HCT116 (cell line): Measurements from ENCODE around the gene KCNE4. TPM values are rescaled to one million over a fixed set of nuclear protein-coding genes. Genes with fewer than 3 reads are reported as not detected.

ENCODE experiments used
- ATAC-seq: fragments of 200-7000 bp; cut with Tn5 transposase; 2 replicates; pipeline ENCODE4 v1.9.1; 2020; ENCODE audit warnings: mild to moderate bottlenecking, moderate library complexity
- BruUV-seq: library from RNA; stranded (reverse); fragments of 400-500 nt; replicated peaks from 2 replicates; lab custom pipeline; 2021; lab: Mats Ljungman, UMichigan
- CTCF ChIA-PET: fragments of 300-600 bp; sonication (Branson Sonifier 250); formaldehyde crosslinking; loops from one replicate; lab custom pipeline; 2021; ENCODE audit warnings: antibody characterized with exemption; lab: Charles Lee
- POLR2A ChIA-PET: fragments of 300-600, 350-600 bp; sonication (Branson Sonifier 250); formaldehyde crosslinking; loops from one replicate; lab custom pipeline; 2021; ENCODE audit warnings: antibody characterized with exemption; lab: Charles Lee
- RAD21 ChIA-PET, 2 experiments: fragments of 300-600 bp; sonication (Branson Sonifier 250); formaldehyde crosslinking; loops; one replicate each; lab custom pipeline; 2023; ENCODE audit warnings: low total read pairs in 2 of 2; ENCODE audit not compliant: uncharacterized antibody in 2 of 2, unreplicated experiment in 2 of 2, low non-redundant PET in 1 of 2; lab: Charles Lee
- DNase-seq: peaks from one replicate; pipeline ENCODE4 v3.0.0-alpha.2; 2010; ENCODE audit warnings: low read depth, low spot score
- H2AFZ ChIP-seq: fragments of 200-600 bp; shearing (Covaris generic), sonication (generic); 2 replicates; pipeline ENCODE4 v1.6.1; 2017; ENCODE audit warnings: low read depth, mixed run types, mixed read lengths, antibody characterized with exemption, low read length; ENCODE audit not compliant: poor library complexity, severe bottlenecking
- H3K27ac ChIP-seq: 2 replicates; pipeline ENCODE4 v1.5.1; 2012; ENCODE audit warnings: low read depth, low read length
- H3K27me3 ChIP-seq: fragments of 200-600 bp; sonication (generic); 2 replicates; pipeline ENCODE4 v1.6.1; 2016; ENCODE audit warnings: mixed run types, low read length, mixed read lengths; ENCODE audit not compliant: insufficient read depth
- H3K36me3 ChIP-seq, 2 experiments: fragments of 200-500 bp in 1 of 2; fragments of 200-600 bp in 1 of 2; sonication (Bioruptor generic) in 1 of 2; sonication (generic) in 1 of 2; 2 replicates each; pipeline versions ENCODE4 v1.5.1 to v1.6.1; 2014 to 2016; ENCODE audit warnings: low read length in 2 of 2, inconsistent platforms in 1 of 2, mixed read lengths in 1 of 2, mixed run types in 1 of 2; ENCODE audit not compliant: insufficient read depth in 2 of 2, control insufficient read depth in 1 of 2
- H3K4me1 ChIP-seq, 2 experiments: fragments of 200-600 bp in 1 of 2; sonication (generic) in 1 of 2; 2 replicates each; pipeline versions ENCODE4 v1.5.1 to v1.6.1; 2012 to 2017; ENCODE audit warnings: low read length in 2 of 2, inconsistent platforms in 1 of 2, mild to moderate bottlenecking in 1 of 2, mixed read lengths in 1 of 2, mixed run types in 1 of 2, moderate library complexity in 1 of 2; ENCODE audit not compliant: insufficient read depth in 2 of 2, control insufficient read depth in 1 of 2
- H3K4me2 ChIP-seq: fragments of 200-600 bp; sonication (generic); 2 replicates; pipeline ENCODE4 v1.6.1; 2017; ENCODE audit warnings: mixed run types, low read length, mixed read lengths
- H3K4me3 ChIP-seq, 2 experiments: fragments of 200-600 bp in 1 of 2; sonication (generic) in 1 of 2; replicated peaks in 1 of 2; 2 replicates each; pipeline ENCODE4 v1.5.1; 2011 to 2016; ENCODE audit warnings: low read length in 2 of 2, control low read depth in 1 of 2, low read depth in 1 of 2, mild to moderate bottlenecking in 1 of 2, mixed read lengths in 1 of 2, mixed run types in 1 of 2
- H3K79me2 ChIP-seq: fragments of 200-600 bp; sonication (generic); 2 replicates; pipeline ENCODE4 v1.6.1; 2017; ENCODE audit warnings: mild to moderate bottlenecking, mixed run types, low read length, moderate library complexity, mixed read lengths; ENCODE audit not compliant: insufficient read depth
- H3K9ac ChIP-seq: fragments of 200-600 bp; sonication (generic); 2 replicates; pipeline ENCODE4 v1.6.1; 2016; ENCODE audit warnings: low read length, mixed read lengths
- H3K9me2 ChIP-seq: fragments of 200-600 bp; sonication (generic), shearing (Covaris generic); 2 replicates; pipeline ENCODE4 v1.6.1; 2017; ENCODE audit warnings: mixed run types, mild to moderate bottlenecking, moderate library complexity; ENCODE audit not compliant: insufficient read depth
- H3K9me3 ChIP-seq, 2 experiments: fragments of 200-500 bp in 1 of 2; fragments of 200-600 bp in 1 of 2; sonication (Bioruptor generic) in 1 of 2; sonication (generic) in 1 of 2; 2 replicates each; pipeline ENCODE4 v1.6.1; 2014 to 2017; ENCODE audit warnings: low read length in 2 of 2, mixed read lengths in 2 of 2, inconsistent platforms in 1 of 2, low read depth in 1 of 2, mild to moderate bottlenecking in 1 of 2, mixed run types in 1 of 2, moderate library complexity in 1 of 2; ENCODE audit not compliant: control insufficient read depth in 1 of 2, insufficient read depth in 1 of 2
- H4K20me1 ChIP-seq: fragments of 200-600 bp; sonication (generic), shearing (Covaris generic); 2 replicates; pipeline ENCODE4 v1.6.1; 2017; ENCODE audit warnings: mixed run types, mild to moderate bottlenecking, moderate library complexity; ENCODE audit not compliant: insufficient read depth
- ATF3 ChIP-seq: IDR thresholded peaks from 2 replicates; pipeline ENCODE4 v1.6.1; 2012
- CEBPB ChIP-seq: IDR thresholded peaks from 2 replicates; pipeline ENCODE4 v1.6.1; 2012; ENCODE audit warnings: low read depth
- EGR1 ChIP-seq: IDR thresholded peaks from 2 replicates; pipeline ENCODE4 v1.6.1; 2012; ENCODE audit warnings: low read depth
- ELF1 ChIP-seq: IDR thresholded peaks from 2 replicates; pipeline ENCODE4 v1.6.1; 2012; ENCODE audit warnings: low read depth, borderline replicate concordance
- EZH2 ChIP-seq: fragments of 200-600 bp; sonication (generic); IDR thresholded peaks from 2 replicates; pipeline ENCODE4 v1.6.1; 2017; ENCODE audit warnings: antibody characterized with exemption, mixed run types
- JUND ChIP-seq: IDR thresholded peaks from 2 replicates; pipeline ENCODE4 v1.6.1; 2012
- POLR2AphosphoS5 ChIP-seq: IDR thresholded peaks from 2 replicates; pipeline ENCODE4 v1.6.1; 2011; ENCODE audit warnings: mild to moderate bottlenecking, low read depth, low read length, moderate library complexity
- RAD21 ChIP-seq: IDR thresholded peaks from 2 replicates; pipeline ENCODE4 v1.6.1; 2012; ENCODE audit warnings: low read depth, mild to moderate bottlenecking
- SP1 ChIP-seq: IDR thresholded peaks from 2 replicates; pipeline ENCODE4 v1.6.1; 2012; ENCODE audit warnings: low read depth
- SRF ChIP-seq: IDR thresholded peaks from 2 replicates; pipeline ENCODE4 v1.6.1; 2012; ENCODE audit warnings: low read depth
- ZFX ChIP-seq: fragments of 450-650 bp; IDR thresholded peaks from 2 replicates; pipeline ENCODE4 v1.6.1; 2017
- intact Hi-C: fragments of 100-400 bp; cut with micrococcal nuclease; formaldehyde crosslinking; loops from 2 replicates; pipeline ENCODE4 v1.10.0; 2022
- total RNA-seq: library from RNA; stranded (reverse); gene quantifications from one replicate; pipeline ENCODE4 v1.2.1, GENCODE V29; 2021; ENCODE audit not compliant: unreplicated experiment
- TF ChIP-seq, protein P1 (sequence below): IDR thresholded peaks from 2 replicates; pipeline ENCODE4 v1.6.1; 2012

KCNE4 gene
- total RNA-seq, 1 experiment from 2014 or later = not detected

GRCh38 chr2:223012291-223012690, 39.7 kb upstream of the KCNE4 start:
- intact Hi-C loops = no loop called here
- Histone ChIP-seq H3K9me2 (no peaks in the 10 kb centered on the region), H3K4me3 (no peak overlapping the region), H3K79me2 (no peaks in the 10 kb centered on the region), H4K20me1 (no peaks in the 10 kb centered on the region), H3K4me1 (no peaks in the 10 kb centered on the region), H3K4me2 (no peak overlapping the region), H3K36me3 (no peaks in the 10 kb centered on the region), H3K9me3 (no peaks in the 10 kb centered on the region), H2AFZ (no peak overlapping the region), H3K9ac (no peak overlapping the region), H3K27me3 (no peaks in the 10 kb centered on the region), H3K27ac (no peak overlapping the region)
- BruUV-seq = no TSS peak
- ChIA-PET POLR2A (no interaction called here), RAD21 (no interaction called here), CTCF (no interaction called here)
- TF ChIP-seq SRF (no peak), ZFX (no peak), JUND (no peak), ATF3 (no peak), ELF1 (no peak), SP1 (no peak), CEBPB (no peak), POLR2AphosphoS5 (no peak)
- TF ChIP-seq, protein P1, sequence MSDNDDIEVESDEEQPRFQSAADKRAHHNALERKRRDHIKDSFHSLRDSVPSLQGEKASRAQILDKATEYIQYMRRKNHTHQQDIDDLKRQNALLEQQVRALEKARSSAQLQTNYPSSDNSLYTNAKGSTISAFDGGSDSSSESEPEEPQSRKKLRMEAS = no peak
- DNase-seq (no peak), ATAC-seq (no peak)

DNA sequence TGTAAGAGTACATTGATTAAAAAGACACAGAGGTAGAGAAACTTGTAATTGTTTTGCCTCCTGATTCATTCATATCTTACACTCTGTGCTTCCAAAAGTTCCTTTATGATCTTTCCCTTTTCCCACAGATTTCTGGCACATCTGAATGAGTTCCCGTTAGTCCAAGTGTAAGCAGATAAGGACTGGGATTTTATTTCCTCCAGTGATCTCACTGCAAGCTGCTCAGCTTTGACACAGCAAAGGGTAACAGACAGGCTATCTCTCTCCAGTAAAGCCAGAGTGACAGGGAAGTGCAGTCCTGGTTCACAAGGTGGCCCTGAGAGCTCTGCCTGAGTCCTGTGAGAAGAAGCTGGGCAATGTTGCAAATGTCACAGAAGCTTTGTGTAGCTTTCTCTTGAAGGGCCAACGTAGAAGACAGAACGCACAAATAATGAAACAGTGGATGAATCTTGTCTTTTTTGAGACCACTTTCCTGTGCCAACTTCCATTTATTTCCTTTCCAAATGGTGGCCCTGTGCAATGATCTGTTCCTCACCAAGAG, 32.5 kb upstream of the KCNE4 start:
- Histone ChIP-seq H3K4me2 (no peak overlapping the region), H3K4me1 (no peaks in the 10 kb centered on the region), H3K79me2 (no peaks in the 10 kb centered on the region), H3K9me2 (no peaks in the 10 kb centered on the region), H3K9ac (no peak overlapping the region), H3K36me3 (no peaks in the 10 kb centered on the region), H3K27me3 (no peaks in the 10 kb centered on the region), H4K20me1 (no peaks in the 10 kb centered on the region), H3K4me3 (no peak overlapping the region), H3K9me3 (no peaks in the 10 kb centered on the region), H3K27ac (no peak overlapping the region), H2AFZ (no peak overlapping the region)
- ATAC-seq = no peak
- CTCF ChIA-PET = no interaction called here
- POLR2A ChIA-PET = no interaction called here
- intact Hi-C loops = no loop called here
- RAD21 ChIA-PET = no interaction called here
- no peak for DNase-seq
- no TSS peak for BruUV-seq
- TF ChIP-seq RAD21 = no peak
- no peak for TF ChIP-seq EGR1
- TF ChIP-seq ATF3 = no peak
- TF ChIP-seq EZH2 = no peak
